BLaER1 treated with 17β-estradiol and CSF1 and Interleukin-3, amounts not matched to agents 10 nM and 100 nM (cell line): ENCODE data around the gene GOLGA2.
A peak's percentile ranks its signal among the peaks of the same experiment; 100 is the strongest.

Experiments used
- H3K27ac ChIP-seq, 11 experiments: shearing (Covaris generic); formaldehyde crosslinking; 2 replicates each; pipeline ENCODE4 v1.8.1; 2022
- H3K27me3 ChIP-seq, 11 experiments: shearing (Covaris generic); formaldehyde crosslinking; 2 replicates each; pipeline ENCODE4 v1.8.1; 2022
- H3K36me3 ChIP-seq, 11 experiments: shearing (Covaris generic); formaldehyde crosslinking; 2 replicates each; pipeline ENCODE4 v1.8.1; 2022
- H3K4me1 ChIP-seq, 10 experiments: shearing (Covaris generic); formaldehyde crosslinking; 2 replicates each; pipeline ENCODE4 v1.8.1; 2022
- H3K4me2 ChIP-seq, 11 experiments: shearing (Covaris generic); formaldehyde crosslinking; 2 replicates each; pipeline ENCODE4 v1.8.1; 2022
- H3K4me3 ChIP-seq, 10 experiments: shearing (Covaris generic); formaldehyde crosslinking; 2 replicates each; pipeline ENCODE4 v1.8.1; 2022
- H3K9ac ChIP-seq, 11 experiments: shearing (Covaris generic); formaldehyde crosslinking; 2 replicates each; pipeline ENCODE4 v1.8.1; 2022
- H3K9me3 ChIP-seq, 11 experiments: shearing (Covaris generic); formaldehyde crosslinking; replicated peaks in 1 of 11; 2 replicates each; pipeline ENCODE4 v1.8.1; 2022
- H4K20me1 ChIP-seq, 11 experiments: shearing (Covaris generic); formaldehyde crosslinking; 2 replicates each; pipeline ENCODE4 v1.8.1; 2022
- Cebpa-rat ChIP-seq, 11 experiments: shearing (Covaris generic); IDR thresholded peaks; 2 replicates each; pipeline ENCODE4 v1.8.1; 2022

The GOLGA2 gene

DNA sequence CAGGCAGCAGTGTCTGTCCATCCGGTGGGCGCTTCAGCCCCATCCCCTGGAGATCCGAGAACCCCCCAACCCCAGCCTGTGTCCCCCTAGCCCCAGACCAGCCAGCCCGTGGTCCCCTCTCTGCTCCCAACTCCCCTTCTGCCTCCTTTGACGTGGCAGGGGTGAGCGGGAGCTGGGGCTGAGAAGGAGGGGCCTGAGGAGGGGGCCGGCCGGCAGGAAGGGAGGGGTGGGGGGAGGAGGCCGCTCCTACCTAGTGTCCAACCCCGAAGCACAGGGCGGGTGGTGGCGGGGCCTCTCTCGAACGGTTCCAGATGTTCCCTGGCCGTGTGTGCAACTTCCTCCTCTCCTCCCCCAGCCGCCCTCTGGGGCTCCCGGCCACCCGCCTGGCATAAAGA lies 31.0 kb downstream of the GOLGA2 start:
- no peaks in the 10 kb centered on the region for H3K27me3 ChIP-seq
- H4K20me1 ChIP-seq = no peaks in the 10 kb centered on the region
- peaks cover 34 to 58% (median 47%) of the 10 kb centered on the region in 10 experiments for H3K4me1 ChIP-seq
- H3K27ac ChIP-seq = peak overlapping the region in 10 of 11 experiments; percentile 49 to 90 (median 82); a peak in 19 of 22 replicates
- peak overlapping the region in 8 of 10 experiments; percentile 29 to 56 (median 42); a peak in 11 of 20 replicates for H3K4me3 ChIP-seq
- no peaks in the 10 kb centered on the region for H3K36me3 ChIP-seq
- no peak for TF ChIP-seq Cebpa-rat (IDR thresholded peaks at IDR 0.05)
- H3K9me3 ChIP-seq = no peaks in the 10 kb centered on the region
- H3K9ac ChIP-seq = peak overlapping the region in 10 of 11 experiments; percentile 48 to 78 (median 72); a peak in 17 of 22 replicates
- H3K4me2 ChIP-seq = peak overlapping the region; percentile 68 to 91 (median 82)

DNA sequence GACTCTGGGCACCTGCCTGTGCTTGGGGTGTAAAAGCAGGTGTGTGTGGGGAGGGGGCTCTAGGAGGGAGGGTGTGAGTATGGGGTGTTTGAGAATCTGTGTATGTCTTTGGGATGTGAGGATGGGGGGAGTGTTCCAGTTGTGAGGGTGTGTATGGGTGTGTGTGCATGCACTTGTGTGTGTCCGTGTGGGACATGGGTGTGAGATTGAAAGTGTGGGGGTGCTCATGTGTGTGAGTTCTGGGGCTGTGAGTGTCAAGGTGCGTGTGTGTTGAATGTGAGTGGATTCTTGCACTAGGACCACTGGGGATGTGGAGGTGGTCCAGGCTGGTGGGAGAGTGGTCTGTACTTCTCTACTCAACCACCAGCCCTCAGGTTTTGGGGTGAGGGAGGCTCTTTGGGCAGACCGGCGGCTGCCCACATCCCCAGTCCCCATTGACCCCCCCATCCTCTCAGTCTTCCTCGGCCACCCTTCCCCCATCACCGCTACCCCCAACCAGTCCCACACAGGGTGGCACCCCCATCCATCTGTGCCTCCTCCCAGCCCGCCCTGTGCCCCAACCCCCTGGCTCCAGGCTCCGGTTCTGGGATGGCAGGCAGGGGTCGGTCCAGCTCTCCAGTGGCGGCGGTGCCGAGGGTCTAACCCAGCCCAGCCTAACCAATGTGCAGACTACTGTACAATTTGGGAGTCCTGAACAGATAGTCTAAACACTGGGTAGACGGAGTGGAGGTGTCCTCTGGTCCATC lies 31.5 kb downstream of the GOLGA2 start:
- Histone ChIP-seq H3K9ac (peak overlapping the region in 10 of 11 experiments; percentile 48 to 78 (median 72); a peak in 17 of 22 replicates), H3K36me3 (no peaks in the 10 kb centered on the region), H3K4me2 (peak overlapping the region; percentile 68 to 91 (median 82)), H3K9me3 (no peaks in the 10 kb centered on the region), H4K20me1 (no peaks in the 10 kb centered on the region), H3K27me3 (no peaks in the 10 kb centered on the region), H3K27ac (peak overlapping the region in 10 of 11 experiments; percentile 49 to 90 (median 82); a peak in 19 of 22 replicates), H3K4me1 (peaks cover 34 to 58% (median 47%) of the 10 kb centered on the region in 10 experiments), H3K4me3 (peak overlapping the region in 8 of 10 experiments; percentile 29 to 56 (median 42); a peak in 12 of 20 replicates)
- no peak for TF ChIP-seq Cebpa-rat (IDR thresholded peaks at IDR 0.05)

DNA sequence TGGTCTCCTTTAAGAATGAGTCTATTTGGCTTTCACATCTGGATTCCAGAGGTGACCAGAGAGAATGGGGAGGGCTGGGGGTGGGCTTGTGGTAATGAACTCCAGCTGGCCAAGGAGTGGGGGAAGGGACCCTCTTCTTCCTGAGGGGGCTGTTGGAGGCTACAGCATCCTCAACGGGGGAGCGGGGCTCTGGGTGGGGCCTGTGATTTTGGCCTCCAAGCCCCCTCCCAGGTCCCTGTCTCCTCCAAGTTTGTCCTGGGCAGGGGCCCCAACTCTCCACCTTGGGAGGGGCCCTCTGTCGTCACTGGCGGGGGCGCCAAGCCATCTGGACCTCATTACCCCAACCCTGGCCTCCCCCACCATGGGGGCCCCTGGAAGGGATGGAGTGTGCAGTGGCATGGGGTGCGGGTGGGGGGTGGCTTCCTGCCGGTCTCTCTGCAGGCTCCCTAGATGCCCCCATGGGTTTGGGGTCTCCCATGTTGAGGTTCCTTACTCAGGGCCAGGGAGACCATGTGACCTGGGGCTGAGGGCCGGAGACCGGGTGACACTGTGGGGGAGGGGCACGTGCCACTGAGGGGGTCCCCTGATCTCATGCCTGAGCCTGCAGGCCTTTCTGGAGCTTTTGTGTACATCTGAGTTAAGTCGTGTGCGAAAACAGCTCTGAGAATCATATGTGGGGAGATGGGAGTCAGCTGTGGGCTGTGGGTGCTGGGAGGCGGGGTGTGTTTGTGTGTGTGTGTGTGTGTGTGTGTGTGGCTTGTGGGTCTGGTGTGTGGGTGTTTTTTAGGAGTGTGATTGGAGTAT lies 32.4 kb downstream of the GOLGA2 start:
- Histone ChIP-seq H3K4me3 (no peak overlapping the region), H3K4me2 (peak overlapping the region; percentile 68 to 91 (median 82))

DNA sequence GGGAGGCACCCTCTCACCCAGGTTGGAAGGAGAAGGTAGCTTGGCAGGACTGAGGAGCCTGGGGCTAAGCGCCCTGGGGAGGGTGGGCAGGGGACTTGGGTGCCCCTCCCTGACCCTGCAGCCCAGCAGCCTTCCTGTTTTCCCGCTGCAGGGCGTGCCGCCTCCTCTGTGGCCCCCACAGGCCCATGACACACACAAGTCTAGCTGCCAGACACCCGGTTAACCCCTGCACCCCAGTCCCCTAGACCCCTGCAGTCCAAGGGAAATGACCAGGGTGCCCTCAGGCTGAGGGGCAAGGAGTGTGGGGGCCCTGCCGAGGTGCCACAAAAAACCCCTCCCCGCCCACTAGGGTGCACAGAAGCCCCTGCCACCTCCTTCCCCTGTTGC lies 33.0 kb downstream of the GOLGA2 start:
- Histone ChIP-seq H3K27ac (no peak overlapping the region), H4K20me1 (no peaks in the 10 kb centered on the region), H3K4me1 (peaks cover 34 to 58% (median 47%) of the 10 kb centered on the region in 10 experiments), H3K27me3 (no peaks in the 10 kb centered on the region), H3K36me3 (no peaks in the 10 kb centered on the region), H3K9ac (no peak overlapping the region), H3K4me2 (peak overlapping the region in 10 of 11 experiments; percentile 68 to 91 (median 83); a peak in 18 of 22 replicates), H3K4me3 (no peak overlapping the region), H3K9me3 (no peaks in the 10 kb centered on the region)
- no peak for TF ChIP-seq Cebpa-rat (IDR thresholded peaks at IDR 0.05)

More for the DNA sequence above, 32.4 kb downstream of the GOLGA2 start:
- peak overlapping the region in 2 of 11 experiments; percentile 75; a peak in 5 of 22 replicates for H3K9ac ChIP-seq
- H3K9me3 ChIP-seq = no peaks in the 10 kb centered on the region
- no peaks in the 10 kb centered on the region for H4K20me1 ChIP-seq
- no peak for TF ChIP-seq Cebpa-rat (IDR thresholded peaks at IDR 0.05)
- H3K27me3 ChIP-seq = no peaks in the 10 kb centered on the region
- peak overlapping the region in 5 of 11 experiments; percentile 13 to 89 (median 46); a peak in 5 of 22 replicates for H3K27ac ChIP-seq
- no peaks in the 10 kb centered on the region for H3K36me3 ChIP-seq
- H3K4me1 ChIP-seq = peaks cover 34 to 58% (median 47%) of the 10 kb centered on the region in 10 experiments

DNA sequence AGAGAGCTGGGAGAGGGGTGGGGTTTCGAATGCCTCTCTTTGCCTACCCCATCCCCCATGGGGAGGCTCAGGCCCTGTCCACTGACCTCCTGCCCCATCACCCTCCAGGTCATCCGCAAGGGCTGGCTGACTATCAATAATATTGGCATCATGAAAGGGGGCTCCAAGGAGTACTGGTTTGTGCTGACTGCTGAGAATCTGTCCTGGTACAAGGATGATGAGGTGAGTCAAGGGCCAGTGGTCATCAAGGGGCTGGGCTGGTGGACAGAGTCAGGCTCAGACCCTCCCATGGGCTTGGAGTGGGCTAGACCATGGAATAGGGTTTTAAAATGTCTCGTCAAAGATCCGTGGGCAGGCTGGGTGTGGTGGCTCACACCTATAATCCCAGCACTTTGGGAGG lies 33.7 kb downstream of the GOLGA2 start:
- no peak overlapping the region for H3K27ac ChIP-seq
- H3K9me3 ChIP-seq = no peaks in the 10 kb centered on the region
- H3K9ac ChIP-seq = no peak overlapping the region
- H3K36me3 ChIP-seq = no peaks in the 10 kb centered on the region
- no peak overlapping the region for H3K4me3 ChIP-seq
- no peaks in the 10 kb centered on the region for H3K27me3 ChIP-seq
- H3K4me2 ChIP-seq = no peak overlapping the region; a peak in 1 of 22 replicates
- no peak for TF ChIP-seq Cebpa-rat (IDR thresholded peaks at IDR 0.05)
- peaks cover 34 to 58% (median 46%) of the 10 kb centered on the region in 10 experiments for H3K4me1 ChIP-seq
- H4K20me1 ChIP-seq = no peaks in the 10 kb centered on the region

DNA sequence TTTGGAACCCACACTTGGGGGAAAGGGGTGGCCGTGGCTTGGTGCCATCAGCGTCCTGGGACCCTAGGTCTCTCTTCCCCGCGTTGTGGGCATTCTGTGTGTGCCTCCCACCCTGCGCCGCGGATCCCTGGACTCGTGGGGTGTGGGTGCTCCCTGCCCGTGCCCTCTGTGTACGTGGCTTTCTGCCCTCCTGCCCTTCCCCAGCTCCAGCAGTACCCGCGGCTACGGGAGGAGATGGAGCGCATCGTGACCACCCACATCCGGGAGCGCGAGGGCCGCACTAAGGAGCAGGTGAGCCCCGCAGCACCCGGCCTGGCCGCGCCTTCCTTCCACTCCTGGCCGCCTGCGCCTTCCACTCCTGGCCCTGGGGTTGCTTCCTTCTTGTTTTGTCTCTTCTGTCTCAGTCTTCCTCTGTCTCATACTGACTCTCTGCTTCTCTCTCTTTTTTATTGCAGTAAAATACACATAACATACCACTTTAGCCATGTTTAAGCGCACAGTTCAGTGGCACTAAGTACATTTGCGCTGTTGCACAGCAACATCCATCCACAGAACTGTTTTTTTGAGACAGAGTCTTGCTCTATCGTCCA lies 41.9 kb downstream of the GOLGA2 start:
- no peak overlapping the region for H3K9ac ChIP-seq
- no peak overlapping the region for H3K4me3 ChIP-seq
- no peaks in the 10 kb centered on the region for H4K20me1 ChIP-seq
- H3K27ac ChIP-seq = no peak overlapping the region; a peak in 1 of 22 replicates
- no peak for TF ChIP-seq Cebpa-rat (IDR thresholded peaks at IDR 0.05)
- no peaks in the 10 kb centered on the region for H3K9me3 ChIP-seq
- no peaks in the 10 kb centered on the region for H3K36me3 ChIP-seq
- peak overlapping the region in 10 of 11 experiments; percentile 33 to 64 (median 52); a peak in 19 of 22 replicates for H3K4me2 ChIP-seq
- no peaks in the 10 kb centered on the region for H3K27me3 ChIP-seq
- peaks cover 0 to 17% (median 14%) of the 10 kb centered on the region in 10 experiments; a peak in 17 of 20 replicates for H3K4me1 ChIP-seq

DNA sequence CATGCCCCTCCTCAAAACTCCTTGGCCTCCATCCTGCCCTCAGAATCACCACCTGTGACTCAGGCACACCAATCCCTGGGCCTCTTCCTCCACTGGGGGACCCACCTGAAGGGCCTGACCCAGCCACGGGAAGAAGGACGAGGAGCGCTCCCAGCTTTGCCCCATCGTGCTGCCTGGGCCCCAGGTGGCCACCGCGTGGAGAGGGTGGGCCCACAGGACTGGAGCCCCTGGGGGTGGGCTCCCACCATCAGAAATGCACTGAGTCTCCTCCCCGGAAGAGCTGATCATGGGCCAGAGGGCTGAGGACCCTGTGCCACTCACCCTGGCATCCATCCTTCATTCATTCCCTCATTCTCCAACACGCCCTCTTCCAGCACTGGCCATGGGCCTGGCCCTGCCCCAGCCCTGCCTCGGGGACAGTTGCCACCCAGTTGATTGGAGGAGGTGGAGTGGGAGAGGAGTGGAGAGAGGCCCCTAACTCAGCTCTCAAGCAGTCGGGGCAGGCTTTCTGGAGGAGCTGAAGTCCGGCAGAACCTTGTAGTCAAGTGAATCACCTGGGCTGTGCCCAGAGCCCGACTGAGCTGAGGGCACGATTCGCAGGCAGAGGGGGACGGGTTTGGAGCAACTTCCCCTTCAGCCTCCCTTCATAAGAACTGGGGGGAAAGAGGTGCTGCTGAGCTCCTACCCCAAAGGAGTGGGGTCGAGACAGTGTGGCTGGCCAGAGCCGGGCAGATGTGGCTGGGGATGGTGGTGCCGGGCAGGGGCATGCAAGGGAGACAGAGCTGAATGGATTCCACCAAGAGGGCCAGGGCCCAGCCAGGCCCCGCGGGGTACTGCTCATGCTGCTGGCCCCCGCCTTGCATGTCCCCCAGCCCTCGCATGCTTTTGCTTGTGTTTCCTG lies 43.0 kb downstream of the GOLGA2 start:
- H4K20me1 ChIP-seq = no peaks in the 10 kb centered on the region
- no peak overlapping the region for H3K4me3 ChIP-seq
- no peak overlapping the region; a peak in 1 of 22 replicates for H3K27ac ChIP-seq
- H3K4me1 ChIP-seq = peaks cover 0 to 17% (median 14%) of the 10 kb centered on the region in 10 experiments; a peak in 17 of 20 replicates
- no peaks in the 10 kb centered on the region for H3K27me3 ChIP-seq
- H3K36me3 ChIP-seq = no peaks in the 10 kb centered on the region
- H3K4me2 ChIP-seq = peak overlapping the region in 6 of 11 experiments; percentile 33 to 64 (median 52); a peak in 9 of 22 replicates
- no peak overlapping the region for H3K9ac ChIP-seq
- no peak for TF ChIP-seq Cebpa-rat (IDR thresholded peaks at IDR 0.05)
- no peaks in the 10 kb centered on the region for H3K9me3 ChIP-seq
